K562 (cell line): Measurements from ENCODE around the gene LOXL4. TPM values are rescaled to one million over a fixed set of nuclear protein-coding genes. Genes with fewer than 3 reads are reported as not detected.

Experiments
- ATAC-seq: fragments of 200-7000 bp; cut with Tn5 transposase; 3 replicates; pipeline ENCODE4 v1.9.1; 2020; ENCODE audit warnings: moderate library complexity
- BruUV-seq: library from RNA; stranded (reverse); fragments of 400-500 nt; replicated peaks from 2 replicates; lab custom pipeline; 2021; lab: Mats Ljungman, UMichigan
- CTCF ChIA-PET: fragments of 300-600 bp; formaldehyde crosslinking; extraction: SDS; loops from one replicate; lab custom pipeline; 2021; ENCODE audit warnings: low intra/inter-chr PET ratio; lab: Yijun Ruan, JAX
- POLR2A ChIA-PET: fragments of 300-600, 350-650 bp; sonication (Branson Sonifier 250); formaldehyde crosslinking; extraction: SDS; loops from one replicate; lab custom pipeline; 2021; ENCODE audit warnings: antibody characterized with exemption, inconsistent platforms; lab: Yijun Ruan, JAX
- DNase-seq, 4 experiments: peaks; one replicate each; pipeline versions ENCODE4 v3.0.0 to v3.0.0-alpha.2; 2011 to 2018; ENCODE audit warnings: low spot score in 3 of 4, mixed read lengths in 3 of 4; ENCODE audit errors: extremely low read depth in 1 of 4
- FAIRE-seq: peaks from 2 replicates; lab custom pipeline; 2011; peaks lifted over from hg19 to GRCh38; lab: Jason Lieb, UNC
- H2AFZ ChIP-seq: 2 replicates; pipeline ENCODE4 v1.6.0; 2011; ENCODE audit warnings: low read depth, low read length, control low read depth, inconsistent platforms
- H3K27ac ChIP-seq: fragments of 200-600 bp; 3 replicates; pipeline ENCODE4 v1.8.0; 2011; ENCODE audit warnings: low read depth, mild to moderate bottlenecking, control low read depth, inconsistent platforms, low read length, moderate library complexity, mixed read lengths; ENCODE audit errors: extremely low read depth
- H3K27me3 ChIP-seq, 2 experiments: fragments of 300-600 bp in 1 of 2; 2 replicates in 1 of 2; 3 replicates in 1 of 2; pipeline versions ENCODE4 v1.6.0 to v1.8.0; 2011; ENCODE audit warnings: inconsistent platforms in 2 of 2, low read length in 2 of 2, mild to moderate bottlenecking in 1 of 2, mixed read lengths in 1 of 2, moderate library complexity in 1 of 2; ENCODE audit not compliant: control insufficient read depth in 2 of 2, insufficient read depth in 2 of 2
- H3K36me3 ChIP-seq: fragments of 300-600 bp; 3 replicates; pipeline ENCODE4 v1.8.0; 2011; ENCODE audit warnings: mild to moderate bottlenecking, low read length, inconsistent platforms; ENCODE audit not compliant: control insufficient read depth, insufficient read depth
- H3K4me1 ChIP-seq, 2 experiments: fragments of 200-600 bp in 1 of 2; replicated peaks in 1 of 2; 2 replicates in 1 of 2; 3 replicates in 1 of 2; pipeline versions ENCODE4 v1.5.1 to v1.8.0; 2011; ENCODE audit warnings: inconsistent platforms in 2 of 2, low read length in 2 of 2, mild to moderate bottlenecking in 1 of 2, mixed read lengths in 1 of 2, moderate library complexity in 1 of 2; ENCODE audit not compliant: control insufficient read depth in 2 of 2, insufficient read depth in 2 of 2
- H3K4me2 ChIP-seq: 2 replicates; pipeline ENCODE4 v1.6.1; 2011; ENCODE audit warnings: low read length, control low read depth, inconsistent platforms, mixed read lengths; ENCODE audit not compliant: insufficient read depth
- H3K4me3 ChIP-seq: fragments of 200-600 bp; sonication (generic), shearing (Covaris generic); 2 replicates; pipeline ENCODE4 v1.5.1; 2016; ENCODE audit warnings: control low read depth, inconsistent platforms
- H3K79me2 ChIP-seq: fragments of 200-600 bp; 3 replicates; pipeline ENCODE4 v1.8.0; 2011; ENCODE audit warnings: low read length, inconsistent platforms; ENCODE audit not compliant: control insufficient read depth, insufficient read depth
- H3K9ac ChIP-seq, 2 experiments: 2 replicates each; pipeline versions ENCODE4 v1.6.0 to v1.6.1; 2011; ENCODE audit warnings: low read depth in 2 of 2, low read length in 2 of 2, control low read depth in 1 of 2, inconsistent platforms in 1 of 2, mild to moderate bottlenecking in 1 of 2, mixed read lengths in 1 of 2; ENCODE audit not compliant: insufficient read depth in 1 of 2
- H3K9me1 ChIP-seq: one replicate; pipeline ENCODE4 v1.6.0; 2011; ENCODE audit warnings: inconsistent platforms, mild to moderate bottlenecking, low read length, moderate library complexity; ENCODE audit not compliant: control insufficient read depth, insufficient read depth
- H3K9me3 ChIP-seq: replicated peaks from 2 replicates; pipeline ENCODE4 v1.5.1; 2011; ENCODE audit warnings: low read depth, low read length, inconsistent platforms; ENCODE audit not compliant: control insufficient read depth, insufficient read depth
- H4K20me1 ChIP-seq: replicated peaks from 2 replicates; pipeline ENCODE4 v1.6.1; 2011; ENCODE audit warnings: low read length, inconsistent platforms, mixed read lengths; ENCODE audit not compliant: control insufficient read depth, insufficient read depth
- DACH1 ChIP-seq: fragments of 450-650 bp; IDR thresholded peaks from 2 replicates; pipeline ENCODE4 v1.6.1; 2018; ENCODE audit not compliant: partially characterized antibody
- ELF2 ChIP-seq: fragments of 250-450 bp; sonication (Bioruptor Pico); IDR thresholded peaks from 2 replicates; pipeline ENCODE4 v1.5.0; 2021; ENCODE audit warnings: mild to moderate bottlenecking
- HNRNPUL1 ChIP-seq: fragments of 200-400 bp; formaldehyde crosslinking; IDR thresholded peaks from 2 replicates; pipeline ENCODE4 v1.6.1; 2017; ENCODE audit warnings: low read length
- ILF3 ChIP-seq: fragments of 450-650 bp; IDR thresholded peaks from 2 replicates; pipeline ENCODE4 v1.6.1; 2018; ENCODE audit warnings: antibody characterized with exemption, mild to moderate bottlenecking, moderate library complexity, borderline replicate concordance
- MCM7 ChIP-seq, 2 experiments: fragments of 450-650 bp; IDR thresholded peaks; 2 replicates each; pipeline ENCODE4 v1.6.1; 2016 to 2018
- NFIX ChIP-seq: fragments of 250-450 bp; sonication (Bioruptor Pico); IDR thresholded peaks from 2 replicates; pipeline ENCODE4 v1.4.0; 2020; ENCODE audit warnings: low read depth, mild to moderate bottlenecking, moderate library complexity
- PCBP1 ChIP-seq: fragments of 200-400 bp; formaldehyde crosslinking; IDR thresholded peaks from 2 replicates; pipeline ENCODE4 v1.6.1; 2018; ENCODE audit warnings: mild to moderate bottlenecking, low read depth, low read length; ENCODE audit not compliant: poor library complexity, severe bottlenecking
- POLR2AphosphoS2 ChIP-seq: IDR thresholded peaks from 2 replicates; pipeline ENCODE4 v1.6.1; 2012; ENCODE audit warnings: low read length, improper control_type of control experiment
- TSC22D4 ChIP-seq: fragments of 450-650 bp; IDR thresholded peaks from 2 replicates; pipeline ENCODE4 v1.6.1; 2016; ENCODE audit warnings: missing genetic modification characterization, missing biosample characterization, control low read depth
- XRCC5 ChIP-seq: fragments of 200-400 bp; formaldehyde crosslinking; IDR thresholded peaks from 2 replicates; pipeline ENCODE4 v1.6.1; 2017; ENCODE audit warnings: low read depth, mild to moderate bottlenecking, low read length
- YBX1 ChIP-seq: fragments of 450-650 bp; IDR thresholded peaks from 2 replicates; pipeline ENCODE4 v1.7.1; 2016; ENCODE audit warnings: mild to moderate bottlenecking
- ZNF197 ChIP-seq: fragments of 200-800 bp; sonication (Bioruptor generic); IDR thresholded peaks from 2 replicates; pipeline ENCODE4 v1.6.1; 2016; ENCODE audit warnings: low read depth, missing genetic modification characterization, missing compliant biosample characterization
- ZNF280A ChIP-seq: fragments of 450-650 bp; IDR thresholded peaks from 2 replicates; pipeline ENCODE4 v1.6.1; 2018; ENCODE audit warnings: mild to moderate bottlenecking, low read depth; ENCODE audit not compliant: partially characterized antibody
- ZNF696 ChIP-seq: fragments of 250-450 bp; sonication (Bioruptor Pico); conservative IDR thresholded peaks from 2 replicates; pipeline ENCODE4 v1.4.0; 2020; ENCODE audit warnings: mild to moderate bottlenecking, moderate library complexity
- ZNF76 ChIP-seq: fragments of 250-450 bp; sonication (Bioruptor Pico); IDR thresholded peaks from 2 replicates; pipeline ENCODE4 v1.4.0; 2020; ENCODE audit warnings: mild to moderate bottlenecking, moderate library complexity, borderline replicate concordance
- WGBS: fragments of 100-300 bp; shearing (Covaris generic); methylation state at CpG from one replicate; pipeline ENCODE4 v1.1.6; 2016; ENCODE audit warnings: low coverage, mixed read lengths; ENCODE audit not compliant: insufficient coverage; ENCODE audit errors: missing lambda C conversion rate; 5-methylcytosine and 5-hydroxymethylcytosine counted together
- in situ Hi-C: fragments of 300-500 bp; cut with MboI; formaldehyde crosslinking; loops from 4 replicates; pipeline ENCODE4 v1.15.0; 2018; ENCODE audit warnings: inconsistent platforms, mixed read lengths
- intact Hi-C: fragments of 100-400 bp; cut with micrococcal nuclease; formaldehyde crosslinking; loops from 2 replicates; pipeline ENCODE4 v1.14.2; 2022
- polyA plus RNA-seq, 8 experiments: library from polyadenylated mRNA; depleted of rRNA in 4 of 8; stranded (reverse) in 5 of 8; unstranded in 3 of 8; fragments of >200 nt; fragmentation: Nextera tagmentation in 2 of 8; fragmentation: Illumina TruSeq in 1 of 8; extraction: Ambion mirVana in 2 of 8; extraction: Trizol in 1 of 8; gene quantifications; 2 replicates each; pipeline versions ENCODE4 v1.2.1 to v1.2.3, GENCODE V29; 2011 to 2014; ENCODE audit warnings: inconsistent platforms in 1 of 8, missing spikeins in 1 of 8
- total RNA-seq, 7 experiments: library from RNA; depleted of rRNA in 6 of 7; stranded (reverse); fragments of >200 nt in 6 of 7; fragmentation: Illumina TruSeq in 2 of 7; extraction: Trizol in 2 of 7; gene quantifications; 2 replicates each; pipeline versions ENCODE4 v1.2.1 to v1.2.3, GENCODE V29; 2011 to 2021; ENCODE audit warnings: low replicate concordance in 1 of 7

The LOXL4 gene
- total and polyA plus RNA-seq, 9 of the 15 experiments (the other 6 are each of a cell fraction or from before 2014, with no cell fraction given) = 0.03 to 0.35 (median 0.05) TPM; not detected in 3

DNA sequence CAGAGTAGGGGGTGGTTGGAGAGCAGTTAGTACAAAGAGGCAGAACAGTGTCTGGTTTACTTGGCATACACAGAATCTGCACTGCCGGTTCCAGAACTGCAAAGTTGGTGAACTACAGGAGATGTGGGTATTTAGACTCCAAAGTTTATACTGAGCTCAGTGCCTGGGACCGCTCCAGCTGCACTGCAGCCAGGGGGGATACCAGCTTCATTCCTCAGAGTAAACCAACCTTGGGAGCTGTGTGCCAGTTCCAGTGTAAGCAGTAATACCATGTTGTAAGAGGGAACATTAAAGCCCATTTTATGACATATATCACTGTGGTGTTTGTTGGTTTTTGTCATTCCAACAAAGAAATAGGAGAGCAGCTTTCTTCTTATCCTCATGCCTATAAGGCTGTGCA lies 23.4 kb downstream of the LOXL4 start:
- DNase-seq (no peak), ATAC-seq (no peak), FAIRE-seq (no peak)
- 100% methylated on average over 2 of the region's 2 CpGs for WGBS
- Histone ChIP-seq H3K36me3 (peaks cover 23% of the 10 kb centered on the region; the same call in 2 of the 3 replicates), H3K9me1 (no peaks in the 10 kb centered on the region), H3K9ac (no peak overlapping the region), H3K4me2 (no peak overlapping the region), H3K4me1 (no peaks in the 10 kb centered on the region), H3K27me3 (no peaks in the 10 kb centered on the region), H4K20me1 (no peaks in the 10 kb centered on the region), H3K4me3 (no peak overlapping the region), H3K79me2 (no peaks in the 10 kb centered on the region), H2AFZ (no peak overlapping the region), H3K27ac (no peak overlapping the region), H3K9me3 (no peaks in the 10 kb centered on the region)
- ChIA-PET CTCF (no interaction called here), POLR2A (no interaction called here)
- intact Hi-C loops = loop anchor here (5.0 kb wide), 1 partner anchor 63 kb away; no protein-coding TSS in a partner anchor
- BruUV-seq = no TSS peak
- in situ Hi-C loops = no loop called here
- TF ChIP-seq ZNF696 (no peak), NFIX (no peak), ZNF280A (no peak), MCM7 (IDR thresholded peaks at IDR 0.05) (no peak), ZNF76 (no peak), HNRNPUL1 (no peak), TSC22D4 (tag) (no peak), YBX1 (no peak), ILF3 (no peak), DACH1 (no peak), ELF2 (CRISPR knock-in tag) (no peak), POLR2AphosphoS2 (no peak), ZNF197 (CRISPR knock-in tag) (no peak), XRCC5 (no peak), PCBP1 (no peak)
